ENCODE measurements around the gene DPEP1.
"Not testable (repeated sequence)": the region's sequence is repeated elsewhere in the genome, so short reads cannot be mapped to it uniquely, and the experiment has no call there.

DPEP1 gene

DNA sequence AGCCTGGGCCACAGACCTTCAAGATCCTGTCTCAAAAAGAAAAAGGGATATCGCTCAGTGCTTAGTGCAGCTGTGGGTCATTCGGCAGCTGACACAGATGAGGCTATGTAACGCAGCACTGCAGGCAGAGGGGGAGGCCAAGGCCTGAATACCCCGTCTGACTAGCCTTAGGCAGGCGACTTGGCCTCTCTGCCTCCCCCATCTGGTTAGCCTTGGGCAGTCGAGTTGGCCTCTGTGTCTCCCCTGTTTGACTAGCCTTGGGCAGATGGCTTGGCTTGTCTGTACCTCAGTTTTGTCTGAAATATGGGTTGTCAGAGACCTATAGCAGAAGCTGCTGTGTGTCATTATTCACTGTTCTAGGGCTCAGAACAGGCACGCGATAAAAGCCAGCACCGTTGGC, 54.2 kb downstream of the DPEP1 start:
- no peak for DNase-seq (ENCODE audit: low read depth, low spot score)
- ChIA-PET POLR2A (no interaction called here), CTCF (interaction anchor here (0.8 to 1.4 kb wide), 3 partner anchors 9 to 102 kb away, joined by 3 to 4 read pairs (median 3); no protein-coding TSS in a partner anchor)

DNA sequence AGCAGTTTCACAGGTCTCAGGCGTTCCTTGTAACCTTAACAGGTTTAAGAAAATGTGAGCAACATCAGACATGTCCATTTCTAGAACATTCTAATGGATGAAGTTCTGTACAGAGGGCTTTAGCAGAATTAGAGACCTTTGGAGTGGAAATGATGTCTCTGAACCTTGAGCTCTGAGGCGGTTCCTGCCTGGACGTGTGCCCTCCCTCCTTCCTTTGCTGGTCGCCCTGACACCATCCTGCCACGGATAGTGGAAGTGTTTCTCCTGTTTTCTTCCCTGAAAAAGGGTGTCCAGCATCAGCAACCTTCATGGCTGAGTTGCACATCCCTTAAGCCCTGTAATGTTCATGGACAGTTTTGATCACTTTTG, 55.3 kb downstream of the DPEP1 start:
- TF ChIP-seq CTCF (IDR thresholded peaks at IDR 0.05; ENCODE audit: insufficient read depth, low read length, missing control alignments), result no peak
- no peak overlapping the region for H3K4me3 ChIP-seq (ENCODE audit: low read depth, low read length)
- POLR2A ChIA-PET, result no interaction called here
- CTCF ChIA-PET, result interaction anchor here (1.3 to 1.6 kb wide), 2 partner anchors 10 to 31 kb away, joined by 5 read pairs; no protein-coding TSS in a partner anchor
- DNase-seq (ENCODE audit: low read depth, low spot score), result no peak

More for the DNA sequence above, 54.2 kb downstream of the DPEP1 start:
- no peak overlapping the region for H3K4me3 ChIP-seq (ENCODE audit: low read depth, low read length)
- no peak for TF ChIP-seq CTCF (IDR thresholded peaks at IDR 0.05; ENCODE audit: insufficient read depth, low read length, missing control alignments)

- ChIA-PET CTCF (interaction anchor here (1.2 kb wide), 1 partner anchor 28 kb away, joined by 3 read pairs; no protein-coding TSS in a partner anchor), POLR2A (no interaction called here)
- no peak for DNase-seq (ENCODE audit: low read depth, low spot score)
- TF ChIP-seq CTCF (IDR thresholded peaks at IDR 0.05; ENCODE audit: insufficient read depth, low read length, missing control alignments), result no peak
- no peak overlapping the region for H3K4me3 ChIP-seq (ENCODE audit: low read depth, low read length)
Measured at GRCh38 chr16:89669755-89670154, 56.3 kb downstream of the DPEP1 start.

DNA sequence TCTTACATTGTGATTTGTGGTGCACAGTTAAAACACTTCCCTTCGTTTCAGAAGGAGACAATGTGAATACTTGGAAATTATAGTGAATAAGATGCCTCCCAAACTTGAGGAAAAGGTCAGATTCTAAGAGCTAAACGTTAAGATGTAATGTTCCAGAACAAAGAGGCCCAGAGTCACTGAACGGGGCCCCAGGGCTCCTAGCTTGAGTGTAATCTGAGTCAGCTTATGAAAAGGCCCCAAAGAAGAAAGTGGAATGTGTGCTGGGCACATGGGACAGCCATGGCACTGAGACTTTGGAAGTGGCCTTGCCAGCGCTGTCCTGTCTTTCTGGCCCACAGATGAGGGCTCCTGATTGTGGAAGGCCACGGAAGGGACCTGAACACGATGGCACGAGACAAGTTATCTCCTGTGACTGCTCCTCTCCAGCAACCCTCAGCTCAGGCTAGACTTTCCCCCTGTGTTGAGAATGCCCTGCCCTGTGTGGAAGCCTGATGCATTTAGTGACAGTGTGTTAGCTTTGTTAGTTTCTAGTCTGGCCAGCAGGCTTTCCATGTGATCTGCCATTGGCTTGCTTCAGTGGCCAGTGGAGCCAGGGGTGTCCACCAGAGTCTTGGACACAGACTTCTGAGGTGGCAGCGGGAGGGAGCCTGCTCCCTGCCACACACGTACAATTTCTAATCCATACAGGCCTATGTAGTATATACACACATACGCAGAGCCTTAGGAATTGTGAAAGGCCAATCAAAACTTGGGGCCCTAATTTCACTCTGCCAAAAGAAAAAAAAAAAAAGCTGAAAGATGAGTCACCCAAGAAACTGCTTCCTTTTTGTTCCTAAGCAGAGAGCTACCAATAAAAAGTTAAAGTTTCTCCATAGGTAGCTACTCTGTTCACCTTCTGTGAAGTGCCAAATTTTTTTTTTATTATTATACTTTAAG, 57.3 kb downstream of the DPEP1 start:
- no peak for TF ChIP-seq CTCF (IDR thresholded peaks at IDR 0.05; ENCODE audit: insufficient read depth, low read length, missing control alignments)
- DNase-seq (ENCODE audit: low read depth, low spot score), result no peak
- H3K4me3 ChIP-seq (ENCODE audit: low read depth, low read length), result no peak overlapping the region
- ChIA-PET CTCF (interaction anchor here (0.9 to 1.2 kb wide), 2 partner anchors 29 kb away, joined by 3 to 6 read pairs; no protein-coding TSS in a partner anchor), POLR2A (interaction anchor here (1.4 kb wide), 1 partner anchor 15 kb away, joined by 5 read pairs; the partner anchor contains the start of gene CDK10)

DNA sequence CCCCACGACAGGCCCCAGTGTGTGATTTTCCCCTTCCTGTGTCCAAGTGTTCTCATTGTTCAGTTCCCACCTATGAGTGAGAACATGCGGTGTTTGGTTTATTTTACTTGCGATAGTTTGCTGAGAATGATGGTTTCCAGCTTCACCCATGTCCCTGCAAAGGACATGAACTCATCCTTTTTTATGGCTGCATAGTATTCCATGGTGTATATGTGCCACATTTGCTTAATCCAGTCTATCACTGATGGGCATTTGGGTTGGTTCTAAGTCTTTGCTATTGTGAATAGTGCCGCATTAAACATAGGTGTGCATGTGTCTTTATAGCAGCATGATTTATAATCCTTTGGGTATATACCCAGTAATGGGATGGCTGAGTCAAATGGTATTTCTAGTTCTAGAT, 58.1 kb downstream of the DPEP1 start:
- POLR2A ChIA-PET, result interaction anchor here (1.4 kb wide), 1 partner anchor 15 kb away, joined by 5 read pairs; the partner anchor contains the start of gene CDK10
- DNase-seq (ENCODE audit: low read depth, low spot score); CTCF ChIA-PET; H3K4me3 ChIP-seq (ENCODE audit: low read depth, low read length): not testable (repeated sequence)

GRCh38 chr16:89672177-89672941, 58.9 kb downstream of the DPEP1 start:
- POLR2A ChIA-PET, result no interaction called here
- CTCF ChIA-PET, result interaction anchor here (1.0 kb wide), 1 partner anchor 13 kb away, joined by 3 read pairs; no protein-coding TSS in a partner anchor
- no peak overlapping the region for H3K4me3 ChIP-seq (ENCODE audit: low read depth, low read length)
- TF ChIP-seq CTCF (IDR thresholded peaks at IDR 0.05; ENCODE audit: insufficient read depth, low read length, missing control alignments), result no peak
- DNase-seq (ENCODE audit: low read depth, low spot score), result no peak

Data from AG04449 (cell line).